NCI-H2081 treated with DMSO at 0.1 percent for 48 hours (cell line): Measurements from ENCODE around the gene PDIK1L.
A peak's percentile ranks its signal among the peaks of the same experiment; 100 is the strongest.

Experiments
- DNase-seq: peaks from one replicate; lab custom pipeline; 2025; lab: John Stamatoyannopoulos, UW

The PDIK1L gene

DNA sequence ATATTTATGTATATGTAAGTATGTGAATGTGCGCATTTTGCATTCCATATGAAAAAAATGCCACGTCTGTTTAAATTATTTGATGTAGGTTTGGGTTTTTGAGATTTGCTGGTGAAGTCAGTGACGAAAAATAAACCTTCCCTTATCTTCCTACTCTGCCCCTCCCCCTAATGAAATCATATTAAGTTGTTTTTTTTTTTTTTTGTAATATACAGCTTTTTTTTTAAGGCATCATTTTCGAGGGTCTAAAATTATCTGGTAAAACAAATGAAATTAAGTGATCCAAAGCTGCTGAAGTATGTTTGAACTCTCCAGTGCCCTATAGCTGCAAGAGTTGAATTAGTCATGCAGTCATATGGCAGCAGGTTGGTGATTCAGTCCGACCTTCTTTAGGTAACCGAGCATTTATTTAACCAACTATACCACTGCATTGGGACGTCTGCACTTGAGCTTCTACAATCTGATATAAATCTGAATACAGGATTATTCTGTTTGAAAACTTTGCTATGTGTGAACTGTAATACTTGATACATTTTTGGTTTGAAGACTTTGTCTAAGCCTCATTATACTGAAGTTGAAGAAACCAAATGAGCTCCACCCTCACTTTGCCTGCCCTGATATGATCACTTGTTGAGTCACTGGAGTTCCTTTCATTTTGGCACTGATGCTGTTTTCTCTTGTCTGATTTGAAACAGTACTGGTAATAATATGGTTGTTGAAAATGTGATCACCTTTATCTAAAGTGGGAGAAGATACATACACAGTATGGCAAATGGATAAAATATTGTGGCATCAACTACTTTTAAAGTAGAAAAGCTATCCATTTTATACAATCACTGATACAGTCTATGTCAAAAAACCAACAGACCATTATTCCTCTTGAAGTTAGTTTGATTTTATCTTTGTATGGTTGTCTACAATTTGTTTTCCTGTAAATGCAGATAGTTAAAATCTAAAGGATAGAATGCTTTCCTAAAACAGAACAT, 11.7 kb downstream of the PDIK1L start:
- DNase-seq, result no peak

DNA sequence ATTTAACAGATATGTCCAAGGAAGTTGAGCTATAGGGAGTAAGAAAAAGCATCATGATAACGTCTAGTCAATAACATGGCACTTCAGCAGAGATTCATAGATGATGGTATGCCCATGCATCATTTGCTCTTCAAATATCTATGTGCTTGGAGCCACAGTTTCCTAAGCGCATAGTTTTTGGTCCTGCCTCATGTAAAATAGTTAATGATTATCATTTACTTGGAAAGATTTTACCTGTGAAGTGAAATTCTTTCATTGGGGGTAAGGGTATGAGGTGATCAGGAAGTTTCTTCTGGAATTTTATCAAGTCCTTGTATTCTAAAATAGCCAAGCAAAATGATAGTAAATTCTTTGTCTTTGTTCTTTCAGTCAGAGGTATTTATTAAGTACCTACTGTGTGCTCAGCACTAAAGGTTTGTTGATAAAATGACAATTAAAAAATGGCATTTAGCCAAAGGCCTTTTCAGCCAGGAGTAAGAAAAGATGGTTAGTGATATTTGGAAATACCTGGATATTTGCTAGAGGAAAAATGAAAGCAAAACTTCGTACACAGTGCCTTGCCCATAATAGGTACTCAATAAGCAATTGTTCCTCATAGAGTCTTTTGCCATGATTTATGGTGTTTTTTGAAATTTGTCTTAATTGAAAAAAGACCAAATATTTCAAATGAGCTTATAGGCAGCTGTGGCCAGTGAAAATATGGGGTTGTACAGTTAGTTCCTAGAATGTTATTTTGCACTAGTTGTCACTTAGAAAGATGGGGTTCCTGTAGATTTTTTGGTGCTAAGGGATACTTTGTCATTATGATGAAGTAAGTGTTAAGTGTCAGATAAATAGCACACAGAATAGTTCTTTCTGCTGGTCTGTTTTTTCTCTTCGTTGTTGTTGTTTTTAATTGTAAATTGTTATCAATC, 13.1 kb downstream of the PDIK1L start:
- DNase-seq, result no peak

DNA sequence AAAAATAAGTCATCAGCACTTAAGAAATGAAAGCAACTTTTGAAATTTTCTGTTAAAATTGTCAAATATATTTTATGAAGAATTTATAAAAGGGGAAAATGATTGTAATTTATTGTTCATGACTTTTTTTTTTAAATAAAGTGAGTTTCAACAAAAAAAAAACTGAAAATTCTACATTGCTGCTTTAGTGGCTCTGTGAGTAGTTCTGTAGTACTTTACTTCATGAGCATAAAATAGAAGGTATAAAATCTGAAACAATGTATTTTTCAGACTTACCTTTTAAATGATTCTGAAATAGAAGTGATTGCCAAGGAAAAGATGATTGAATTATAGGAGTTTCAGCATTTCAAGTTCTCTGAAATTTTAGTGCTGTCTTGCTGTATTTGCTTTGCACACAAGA, 13.8 kb downstream of the PDIK1L start:
- DNase-seq, result no peak

DNA sequence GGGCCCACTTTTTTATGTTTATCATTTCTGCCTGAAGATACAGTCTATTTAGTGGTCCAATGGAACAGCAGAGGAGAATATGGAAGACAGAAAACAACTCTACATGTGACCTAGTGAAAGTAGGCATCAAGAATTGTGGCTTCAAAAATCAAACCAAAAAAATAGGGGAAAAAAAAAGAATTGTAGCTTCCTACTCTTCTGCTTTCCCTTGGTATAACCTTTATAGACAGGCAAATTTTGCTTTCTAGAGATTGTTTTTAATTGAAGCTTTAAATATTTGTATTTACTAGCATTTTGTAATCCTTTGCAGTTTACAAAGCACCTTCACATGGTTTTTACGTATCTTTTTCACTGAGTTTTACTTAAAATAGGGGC, 14.3 kb downstream of the PDIK1L start:
- no peak for DNase-seq

DNA sequence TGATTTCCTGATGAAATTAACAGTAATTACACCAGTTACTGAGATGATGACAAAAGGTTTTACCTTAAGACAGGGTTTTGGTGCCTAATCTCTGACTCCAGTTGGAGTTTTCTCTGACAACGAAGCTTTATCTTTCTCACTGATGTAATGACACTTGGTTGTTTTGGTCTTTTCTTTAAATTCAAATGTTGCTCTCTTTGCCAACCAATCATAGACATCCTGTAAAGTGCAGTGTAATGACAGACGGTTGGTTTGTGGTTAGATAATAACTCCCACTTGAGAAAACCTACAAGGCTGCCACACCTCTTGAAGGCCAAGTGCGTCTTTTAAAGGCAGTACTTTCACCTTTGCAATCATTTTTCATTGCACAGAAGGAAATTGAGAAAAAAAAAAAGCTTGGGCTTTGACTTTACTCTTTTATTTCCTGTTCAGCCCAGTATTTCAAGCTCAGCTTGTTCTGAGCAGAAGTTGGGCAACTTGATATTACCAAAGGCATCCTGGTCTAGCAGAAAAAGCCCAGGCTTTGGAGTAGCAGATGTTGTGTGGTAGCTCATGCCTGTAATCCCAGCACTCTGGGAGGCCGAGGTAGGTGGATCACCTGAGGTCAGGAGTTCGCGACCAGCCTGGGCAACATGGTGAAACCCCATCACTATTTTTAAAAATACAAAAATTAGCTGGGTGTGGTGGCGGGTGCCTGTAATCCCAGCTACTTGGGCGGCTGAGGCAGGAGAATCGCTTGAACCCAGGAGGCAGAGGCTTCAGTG, 14.9 kb downstream of the PDIK1L start:
- no peak for DNase-seq

DNA sequence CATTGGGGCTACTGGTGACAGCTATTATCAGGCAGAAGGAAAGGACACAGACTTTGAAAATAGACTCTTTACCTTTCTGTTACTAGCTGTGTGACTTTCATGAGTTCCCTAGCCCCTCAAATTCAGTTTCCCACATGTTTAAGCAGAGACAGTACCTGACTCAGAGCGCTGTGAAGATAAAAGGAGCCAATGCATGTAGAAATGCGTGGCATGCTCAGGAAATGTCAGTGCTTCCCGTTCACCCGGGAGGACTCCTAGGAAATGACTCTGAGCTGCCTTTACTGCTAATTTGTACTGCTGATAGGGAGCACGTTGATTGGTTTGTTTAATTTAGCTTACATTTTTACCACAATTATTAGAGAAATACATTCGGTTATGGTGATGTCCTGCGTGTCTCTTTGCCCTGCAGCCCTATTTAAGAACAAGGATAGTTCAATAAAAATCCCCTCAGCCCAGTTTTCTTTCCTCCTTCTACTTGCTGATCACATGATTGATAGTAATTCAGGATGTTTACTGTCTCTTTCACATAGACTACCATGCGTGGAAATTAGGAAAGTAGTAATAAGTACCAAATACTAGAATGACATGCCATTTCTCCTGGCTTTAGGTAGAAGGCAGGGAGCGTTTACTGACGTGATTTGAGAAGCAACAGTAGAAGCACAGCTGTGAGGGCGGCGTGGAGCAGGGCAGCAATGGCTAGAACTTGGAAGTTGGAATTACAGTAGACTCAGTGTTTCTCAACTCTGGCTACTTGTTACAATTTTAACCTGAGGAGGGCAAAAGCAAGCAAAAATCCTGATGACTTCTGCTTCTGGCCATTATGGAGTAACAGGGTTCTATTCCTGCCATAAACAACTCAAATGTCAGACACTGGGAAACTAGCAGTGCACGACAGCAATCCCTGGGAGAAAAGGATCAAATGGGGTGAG, 15.9 kb downstream of the PDIK1L start:
- no peak for DNase-seq

DNA sequence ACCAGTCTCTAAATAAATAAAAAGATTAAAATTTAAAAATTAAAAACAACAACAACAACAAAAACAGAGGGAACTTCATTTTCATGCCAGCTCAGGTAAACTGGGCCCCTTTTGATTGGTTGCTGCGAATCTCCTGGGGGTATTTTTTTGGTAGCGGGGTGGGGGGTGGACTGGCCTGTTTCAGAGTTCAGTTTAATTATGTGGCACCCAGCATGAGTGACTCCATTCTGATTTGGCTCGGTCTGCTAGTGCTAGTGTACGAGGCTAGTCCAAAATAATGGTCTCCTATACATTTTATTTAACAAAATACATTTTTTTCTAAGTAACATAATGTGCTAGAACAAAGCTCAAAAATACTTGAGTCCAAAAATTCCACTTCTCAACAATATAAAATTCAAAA, 18.2 kb downstream of the PDIK1L start:
- DNase-seq, result no peak

DNA sequence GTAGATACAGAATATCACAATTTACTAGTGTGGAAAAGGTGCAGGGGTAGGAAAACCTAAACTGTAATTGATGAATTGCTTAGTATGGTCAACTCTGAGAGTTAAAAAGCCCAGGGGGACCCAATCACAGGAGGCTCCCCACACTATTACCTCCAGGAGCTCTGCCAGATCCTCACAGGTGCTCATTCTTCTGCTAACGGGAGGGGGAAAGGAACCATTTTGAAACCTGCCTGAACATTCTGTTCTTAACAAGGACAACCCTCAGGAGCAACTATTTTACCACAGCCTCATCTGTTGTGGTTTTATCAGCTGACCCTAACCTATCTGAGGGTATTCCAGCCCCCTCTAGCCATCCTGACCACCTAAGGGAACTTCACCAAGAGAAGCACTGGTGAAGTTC, 19.1 kb downstream of the PDIK1L start:
- DNase-seq, result no peak

DNA sequence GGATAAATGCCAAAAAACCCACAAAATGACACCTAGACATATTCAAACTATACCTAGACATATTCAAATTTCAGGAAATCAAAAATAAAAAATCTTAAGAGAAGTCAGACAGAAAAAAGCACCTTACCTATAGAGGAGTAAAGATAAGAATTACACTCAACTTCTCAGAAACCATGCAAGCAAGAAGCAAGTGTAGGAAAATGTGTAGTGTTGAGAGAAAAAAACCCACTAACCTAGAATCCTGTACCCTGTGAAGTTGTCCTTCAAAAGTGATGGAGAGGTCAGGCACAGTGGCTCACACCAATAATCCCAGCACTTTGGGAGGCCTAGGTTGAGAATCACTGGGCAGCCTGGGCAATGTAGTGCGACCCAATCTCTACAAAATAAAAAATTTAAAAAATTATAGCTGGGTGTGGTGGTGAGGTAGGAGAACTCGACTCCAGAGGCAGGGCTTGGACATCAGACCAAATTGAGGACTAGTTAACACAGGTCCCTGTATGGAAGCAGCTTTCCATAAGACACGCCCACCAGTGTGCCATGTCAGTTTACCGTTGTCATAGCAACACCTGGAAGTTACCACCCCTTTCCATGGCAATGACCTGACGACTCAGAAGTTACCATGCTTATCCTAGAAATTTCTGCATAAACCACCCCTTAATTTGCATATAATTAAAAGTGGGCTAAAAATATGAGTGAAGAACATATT, 20.7 kb downstream of the PDIK1L start:
- no peak for DNase-seq

DNA sequence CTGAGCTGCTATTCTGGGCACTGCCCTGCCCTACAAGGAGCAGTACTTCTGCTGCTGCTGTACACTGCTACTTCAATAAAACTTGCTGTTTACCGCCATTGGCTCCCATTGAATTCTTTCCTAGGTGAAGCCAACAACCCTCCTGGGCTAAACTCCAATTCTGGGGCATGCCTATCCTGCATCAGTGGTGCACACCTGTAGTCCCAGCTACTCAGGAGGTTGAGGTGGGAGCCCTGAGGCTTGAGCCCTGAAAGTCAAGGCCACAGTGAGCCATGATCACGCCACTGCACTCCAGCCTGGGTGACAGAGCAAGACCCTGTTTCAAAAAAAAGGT, 21.2 kb downstream of the PDIK1L start:
- no peak for DNase-seq

DNA sequence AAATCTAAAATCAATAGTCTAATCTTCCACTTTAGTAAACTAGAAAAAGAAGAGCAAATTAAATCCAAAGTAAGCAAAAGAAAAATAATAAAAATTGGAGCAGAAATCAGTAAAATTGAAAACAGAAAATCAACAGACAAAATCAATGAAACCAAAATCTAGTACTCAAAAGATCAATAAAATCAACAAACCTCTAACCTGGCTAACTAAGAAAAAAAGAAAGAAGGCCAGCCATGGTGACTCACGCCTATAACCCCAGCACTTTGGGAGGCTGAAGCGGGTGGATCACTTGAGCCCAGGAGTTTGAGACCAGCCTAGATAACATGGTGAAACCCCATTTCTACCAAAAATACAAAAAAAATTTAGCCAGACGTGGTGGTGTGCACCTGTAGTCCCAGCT, 22.8 kb downstream of the PDIK1L start:
- no peak for DNase-seq

DNA sequence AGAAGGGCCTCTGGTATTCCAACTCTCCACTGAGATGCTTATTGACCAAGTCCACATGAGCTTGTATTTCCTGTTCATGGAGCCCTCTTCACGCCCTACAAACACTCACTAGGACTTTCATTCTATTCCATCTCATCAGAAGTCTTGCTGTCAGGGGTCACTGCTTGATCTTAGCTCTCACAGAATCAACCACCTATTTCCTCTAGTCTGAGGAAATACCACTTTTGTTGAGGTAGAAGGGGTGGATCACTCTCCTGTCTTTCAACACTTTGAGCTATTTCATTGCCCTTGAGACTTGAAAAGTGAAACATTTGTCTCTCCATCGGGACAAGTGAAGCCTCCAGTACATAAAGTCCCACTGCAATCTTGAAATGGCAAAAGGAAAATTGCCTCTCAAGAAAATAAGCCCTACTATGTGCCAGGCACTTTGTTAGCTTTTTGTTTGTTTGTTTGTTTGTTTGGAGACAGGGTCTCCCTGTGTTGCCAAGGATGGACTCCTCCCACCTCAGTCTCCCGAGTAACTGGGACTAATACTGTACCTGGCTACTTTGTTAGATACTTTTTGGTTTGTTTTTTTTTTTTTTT, 27.4 kb downstream of the PDIK1L start:
- DNase-seq, result no peak

DNA sequence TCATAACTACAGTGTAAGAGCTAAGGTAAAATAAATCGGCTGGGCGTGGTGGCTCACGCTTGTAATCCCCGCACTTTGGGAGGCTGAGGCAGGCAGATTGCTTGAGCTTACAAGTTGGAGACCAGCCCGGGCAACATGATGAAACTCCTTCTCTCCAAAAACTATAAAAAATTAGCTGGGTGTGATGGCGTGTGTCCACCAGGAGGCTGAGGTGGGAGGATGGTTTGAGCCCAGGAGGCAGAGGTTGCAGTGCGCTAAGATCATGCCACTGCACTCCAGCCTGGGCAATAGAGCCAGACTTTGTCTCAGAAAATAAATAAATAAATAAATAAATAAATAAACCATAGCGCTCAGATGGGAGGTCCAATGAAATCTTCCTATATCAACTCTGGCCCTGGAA, 30.5 kb downstream of the PDIK1L start:
- DNase-seq, result no peak

DNA sequence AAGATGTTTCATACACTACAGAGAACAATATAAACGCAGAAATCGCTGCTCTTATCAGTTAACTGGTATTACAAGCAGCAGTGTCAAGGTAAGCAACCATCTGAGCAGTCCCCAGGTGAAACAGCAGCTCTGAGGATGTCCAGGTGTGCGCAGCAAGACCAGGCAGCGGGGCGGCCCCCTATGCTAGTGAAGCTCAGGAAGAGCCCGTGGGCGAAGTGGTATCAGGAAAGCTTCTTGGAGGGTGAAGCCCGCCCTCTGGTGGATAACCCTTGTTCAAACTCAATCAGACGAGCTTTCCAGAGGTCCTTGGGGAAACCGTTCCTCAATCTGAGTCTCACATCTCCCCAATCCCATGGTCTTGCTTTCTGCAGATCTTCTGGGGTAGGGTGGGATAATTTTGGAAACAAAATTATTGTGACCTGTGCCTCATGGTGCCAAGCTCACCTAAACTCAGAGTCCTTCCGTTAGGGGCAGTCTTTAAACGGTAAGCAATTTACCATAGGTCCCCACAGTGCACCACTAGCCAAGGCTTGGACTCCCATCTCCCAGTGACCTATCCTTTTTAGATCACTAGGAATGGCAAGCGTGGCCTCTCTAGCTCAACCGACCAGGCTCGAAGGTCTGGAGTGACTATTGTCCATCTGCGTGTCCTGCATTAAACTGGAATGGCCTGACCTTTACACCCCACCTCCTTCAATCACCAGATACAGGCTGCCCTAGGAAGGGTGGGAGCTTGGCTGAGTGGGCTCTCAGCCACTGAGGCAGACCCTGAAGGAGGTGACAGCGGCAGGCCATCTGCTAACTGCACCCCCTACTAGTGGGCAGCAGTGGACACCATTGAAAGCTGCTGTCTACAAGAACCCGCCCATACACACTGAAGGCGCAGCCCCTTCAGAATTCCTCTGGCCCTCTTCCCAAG, 33.7 kb downstream of the PDIK1L start:
- peak; percentile 58 for DNase-seq

DNA sequence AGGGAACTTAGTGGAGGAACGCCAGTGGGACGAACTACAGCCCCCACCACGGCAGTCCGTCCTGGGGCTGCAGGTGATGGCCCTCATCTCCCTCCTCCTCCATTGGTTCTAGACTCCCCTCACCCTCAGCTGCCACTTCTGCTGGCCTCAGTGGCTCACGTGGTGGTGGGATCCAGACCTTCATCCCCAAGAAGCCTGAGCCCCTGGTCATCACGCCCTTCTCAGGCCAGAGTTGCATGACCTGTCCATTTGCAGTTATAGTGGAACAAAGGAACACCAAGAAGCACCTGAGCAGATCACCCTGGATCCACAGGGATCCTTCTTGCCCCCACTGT, 34.3 kb downstream of the PDIK1L start:
- DNase-seq, result no peak

DNA sequence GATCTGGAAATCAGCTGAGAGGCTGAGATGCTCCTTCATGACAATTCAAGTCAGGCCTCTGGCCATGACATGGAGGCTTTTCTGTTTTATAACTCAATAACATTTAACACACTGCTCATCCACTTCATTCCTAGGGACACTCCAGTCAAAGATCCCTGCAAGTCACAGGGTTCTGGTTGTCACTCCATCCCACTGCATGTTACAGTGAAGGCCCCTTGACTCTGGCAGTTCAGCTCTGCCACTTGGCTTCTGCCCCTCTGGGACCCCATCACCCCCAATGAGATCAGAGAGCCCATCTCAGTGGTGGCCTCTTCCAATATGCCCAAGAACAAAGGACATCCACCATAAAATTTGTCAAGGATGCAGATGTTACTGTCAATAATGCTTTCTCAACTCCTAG, 37.3 kb downstream of the PDIK1L start:
- DNase-seq, result no peak

DNA sequence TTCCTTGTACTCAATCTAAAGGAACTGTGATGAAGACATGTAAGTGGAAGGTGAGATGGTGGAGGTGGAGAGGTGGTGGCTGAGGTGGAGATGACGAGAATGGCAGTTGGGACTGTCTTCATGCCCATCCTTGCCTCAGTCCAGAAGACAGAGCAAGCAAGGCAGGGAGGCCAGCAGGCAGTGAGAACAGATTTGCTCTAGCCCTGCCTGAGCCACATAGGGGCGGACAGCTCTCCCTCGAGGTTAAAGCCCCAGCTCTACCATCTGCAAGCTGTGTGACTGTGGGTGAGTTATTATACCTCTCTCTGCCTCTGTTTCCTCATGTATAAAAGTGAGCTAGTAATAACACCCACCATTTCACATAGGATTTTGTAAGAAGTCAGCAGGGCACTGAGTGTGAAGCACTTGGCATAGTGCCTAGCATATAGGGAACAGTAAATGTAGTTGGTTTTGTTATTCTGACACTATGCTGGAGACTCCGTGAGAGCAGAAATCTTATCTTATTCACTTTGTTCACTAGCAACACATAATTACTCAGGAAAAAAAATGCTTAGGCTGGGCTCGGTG, 42.4 kb downstream of the PDIK1L start:
- DNase-seq, result no peak

DNA sequence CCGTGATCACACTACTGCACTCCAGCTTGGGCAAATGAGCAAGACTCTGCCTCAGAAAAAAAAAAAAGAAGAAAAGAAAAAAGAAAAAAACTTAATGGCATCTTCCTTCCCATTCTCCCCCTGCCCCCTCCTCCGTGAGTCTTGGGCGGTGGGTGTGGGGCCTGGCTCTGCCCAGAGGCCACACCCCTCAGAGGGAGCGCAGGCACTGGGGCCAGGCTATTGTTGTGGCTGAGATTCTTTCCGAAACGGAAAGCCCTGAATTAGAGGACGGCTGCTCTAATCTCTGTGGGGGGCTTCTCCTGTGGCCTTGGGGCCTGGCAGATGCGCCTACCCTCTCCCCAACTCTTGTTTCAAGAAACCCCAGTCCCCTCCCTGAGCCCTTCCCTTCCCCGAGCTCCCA, 43.1 kb downstream of the PDIK1L start:
- no peak for DNase-seq
